22Rv1 (cell line): Measurements from ENCODE around the gene TCIRG1.

Source experiments
- H3K27ac ChIP-seq: fragments of 450-650 bp; 2 replicates; pipeline ENCODE4 v1.5.1; 2017
- CTCF ChIP-seq: fragments of 450-650 bp; IDR thresholded peaks from 2 replicates; pipeline ENCODE4 v1.5.1; 2017; ENCODE audit warnings: mild to moderate bottlenecking
- ZFX ChIP-seq: fragments of 450-650 bp; IDR thresholded peaks from 2 replicates; pipeline ENCODE4 v1.6.1; 2017; ENCODE audit warnings: antibody characterized with exemption, borderline replicate concordance

The TCIRG1 gene

GRCh38 chr11:68017980-68018729 is 20.7 kb upstream of the TCIRG1 start:
- no peak overlapping the region for H3K27ac ChIP-seq
- TF ChIP-seq CTCF (no peak), ZFX (no peak)

GRCh38 chr11:68018730-68019190 is 20.1 kb upstream of the TCIRG1 start:
- no peak for TF ChIP-seq CTCF
- no peak for TF ChIP-seq ZFX
- H3K27ac ChIP-seq, result no peak overlapping the region

GRCh38 chr11:68019486-68019885 is 19.3 kb upstream of the TCIRG1 start:
- no peak overlapping the region for H3K27ac ChIP-seq

GRCh38 chr11:68020575-68020974 is 18.2 kb upstream of the TCIRG1 start:
- H3K27ac ChIP-seq, result no peak overlapping the region
- TF ChIP-seq CTCF, result no peak
- no peak for TF ChIP-seq ZFX

More at GRCh38 chr11:68019486-68019885, 19.3 kb upstream of the TCIRG1 start:
- TF ChIP-seq ZFX, result no peak
- no peak for TF ChIP-seq CTCF

- TF ChIP-seq ZFX (no peak), CTCF (peak; percentile 53)
- H3K27ac ChIP-seq, result no peak overlapping the region
These were observed 17.5 kb upstream of the TCIRG1 start for GRCh38 chr11:68021167-68021787.

- no peak overlapping the region for H3K27ac ChIP-seq
- no peak for TF ChIP-seq CTCF
- TF ChIP-seq ZFX, result no peak
These were observed 16.3 kb upstream of the TCIRG1 start for GRCh38 chr11:68022531-68022930.

GRCh38 chr11:68024508-68024907 is 14.3 kb upstream of the TCIRG1 start:
- H3K27ac ChIP-seq, result no peak overlapping the region
- no peak for TF ChIP-seq ZFX
- TF ChIP-seq CTCF, result no peak
